NCI-H1436 (cell line): Measurements from ENCODE around the gene LIMA1.

Experiments used
- DNase-seq: peaks from one replicate; lab custom pipeline; 2025; lab: John Stamatoyannopoulos, UW

Gene LIMA1

DNA sequence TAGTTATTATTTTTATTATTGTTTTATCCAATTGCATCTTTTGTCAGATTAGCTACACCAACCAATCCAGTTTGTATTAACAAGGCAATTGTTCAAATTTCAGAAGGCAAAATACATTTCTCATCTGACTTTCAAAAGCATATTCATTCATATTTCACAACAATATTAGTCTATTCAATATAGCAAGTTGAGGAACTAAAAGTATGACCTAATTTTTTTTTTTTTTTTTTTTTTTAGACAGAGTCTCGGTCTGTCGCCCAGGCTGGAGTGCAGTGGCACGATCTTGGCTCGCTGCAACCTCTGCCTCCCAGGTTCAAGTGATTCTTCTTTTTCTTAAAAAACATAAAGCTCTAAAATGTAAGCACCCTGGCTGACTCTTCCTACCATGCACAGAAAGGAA, 154.0 kb downstream of the LIMA1 start:
- DNase-seq: no peak

DNA sequence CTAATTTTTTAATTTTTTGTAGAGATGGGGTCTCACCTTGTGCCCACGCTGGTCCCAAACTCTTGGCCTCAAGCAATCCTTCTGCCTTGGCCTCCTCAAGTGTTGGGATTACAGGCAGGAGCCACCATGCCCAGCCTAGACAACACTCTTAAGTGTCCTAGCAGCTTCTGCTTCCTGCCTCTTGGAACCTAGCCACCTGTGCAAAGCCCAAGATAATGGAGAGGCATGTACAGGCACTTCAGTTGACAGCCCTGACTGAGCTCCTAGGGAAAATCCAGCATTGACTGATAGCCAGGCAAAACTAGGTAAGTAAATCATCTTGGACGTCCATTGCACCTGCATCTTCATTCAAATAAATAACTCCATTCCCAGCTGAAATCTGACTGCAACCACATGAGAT, 155.8 kb downstream of the LIMA1 start:
- DNase-seq: no peak
